Prostate gland (tissue), 2 donors: ENCODE measurements around the gene MKLN1. TPM values are rescaled to one million over a fixed set of nuclear protein-coding genes. Genes with fewer than 3 reads are reported as not detected.
A peak's percentile ranks its signal among the peaks of the same experiment; 100 is the strongest.

ENCODE experiments used
- DNase-seq: peaks from one replicate; pipeline ENCODE4 v3.0.0-alpha.2; 2019; ENCODE audit warnings: low spot score
- H3K27ac ChIP-seq, 2 donors: fragments of 200-600 bp; sonication (generic); 2 replicates each; pipeline ENCODE4 v1.5.1; 2017 to 2019
- H3K27me3 ChIP-seq: fragments of 200-600 bp; sonication (generic); replicated peaks from 2 replicates; pipeline ENCODE4 v1.5.1; 2019; ENCODE audit not compliant: insufficient read depth
- H3K36me3 ChIP-seq, 2 donors: fragments of 200-600 bp; sonication (generic); 1 replicate in 1 of 2; 2 replicates in 1 of 2; pipeline versions ENCODE4 v1.5.1 to v1.8.1; 2017 to 2019
- H3K4me1 ChIP-seq: fragments of 200-600 bp; sonication (generic); replicated peaks from 2 replicates; pipeline ENCODE4 v1.5.1; 2019
- H3K4me3 ChIP-seq, 2 donors: fragments of 200-600 bp; sonication (generic); 2 replicates each; pipeline ENCODE4 v1.5.1; 2017 to 2019
- H3K9me3 ChIP-seq: fragments of 200-600 bp; sonication (generic); 2 replicates; pipeline ENCODE4 v1.5.1; 2017
- CTCF ChIP-seq, 4 experiments: fragments of 200-600 bp in 2 of 4; fragments of 450-650 bp in 2 of 4; sonication (generic) in 2 of 4; IDR thresholded peaks; 1 replicate in 3 of 4; 2 replicates in 1 of 4; pipeline ENCODE4 v1.5.1; 2016 to 2019; ENCODE audit warnings: antibody characterized with exemption in 4 of 4, mild to moderate bottlenecking in 2 of 4, moderate library complexity in 2 of 4
- POLR2A ChIP-seq: fragments of 450-650 bp; IDR thresholded peaks from one replicate; pipeline ENCODE4 v1.6.1; 2016; ENCODE audit warnings: antibody characterized with exemption, mild to moderate bottlenecking
- POLR2AphosphoS5 ChIP-seq: sonication (generic); formaldehyde crosslinking; IDR thresholded peaks from one replicate; pipeline ENCODE4 v1.6.1; 2017; ENCODE audit warnings: antibody characterized with exemption
- WGBS: methylation state at CpG from one replicate; pipeline ENCODE4 v1.1.5; 2018; 5-methylcytosine and 5-hydroxymethylcytosine counted together
- intact Hi-C: fragments of 100-400 bp; cut with DNase I; formaldehyde crosslinking; loops from one replicate; pipeline ENCODE4 v1.14.2; 2022
- total RNA-seq, 2 donors: library from RNA; depleted of rRNA; stranded (reverse); fragments of >200 nt; gene quantifications; one replicate each; pipeline ENCODE4 v1.1.0, GENCODE V29; 2016

The MKLN1 gene
- total RNA-seq, 2 donors from 2014 or later: 53.1 to 58.1 TPM

GRCh38 chr7:131538813-131539179 is 211.1 kb downstream of the MKLN1 start:
- intact Hi-C loops: no loop called here
- WGBS: 60% methylated on average over 7 of the region's 7 CpGs
- peak overlapping the region in 1 of 2 donors; percentile 30 for H3K27ac ChIP-seq
- no peaks in the 10 kb centered on the region for H3K4me1 ChIP-seq
- TF ChIP-seq CTCF (IDR thresholded peaks at IDR 0.05) (no peak), POLR2AphosphoS5 (no peak), POLR2A (no peak)
- no peaks in the 10 kb centered on the region for H3K36me3 ChIP-seq
- no peak overlapping the region for H3K4me3 ChIP-seq
- no peak for DNase-seq
- no peaks in the 10 kb centered on the region for H3K9me3 ChIP-seq
- no peaks in the 10 kb centered on the region for H3K27me3 ChIP-seq

- Histone ChIP-seq H3K27ac (no peak overlapping the region), H3K4me1 (no peaks in the 10 kb centered on the region), H3K4me3 (no peak overlapping the region), H3K9me3 (no peaks in the 10 kb centered on the region), H3K36me3 (no peaks in the 10 kb centered on the region), H3K27me3 (no peaks in the 10 kb centered on the region)
- TF ChIP-seq CTCF (IDR thresholded peaks at IDR 0.05) (peak in 1 of 4 experiments; percentile 16), POLR2AphosphoS5 (no peak), POLR2A (no peak)
- DNase-seq: no peak
- 52% methylated on average over 18 of the region's 18 CpGs for WGBS
- intact Hi-C loops: no loop called here
Measured at GRCh38 chr7:131540491-131541162, 213.0 kb downstream of the MKLN1 start.

- DNase-seq: no peak
Measured at GRCh38 chr7:131543298-131543697, 215.6 kb downstream of the MKLN1 start.

GRCh38 chr7:131544021-131544420 is 216.3 kb downstream of the MKLN1 start:
- no peak overlapping the region for H3K27ac ChIP-seq
- intact Hi-C loops: no loop called here
- no peaks in the 10 kb centered on the region for H3K9me3 ChIP-seq
- H3K4me3 ChIP-seq: no peak overlapping the region
- H3K36me3 ChIP-seq: no peaks in the 10 kb centered on the region
- no peaks in the 10 kb centered on the region for H3K27me3 ChIP-seq
- no peaks in the 10 kb centered on the region for H3K4me1 ChIP-seq
- DNase-seq: no peak
- 98% methylated on average over 3 of the region's 3 CpGs for WGBS
- no peak for TF ChIP-seq POLR2A
- no peak for TF ChIP-seq POLR2AphosphoS5
- TF ChIP-seq CTCF (IDR thresholded peaks at IDR 0.05): no peak

More at GRCh38 chr7:131543298-131543697, 215.6 kb downstream of the MKLN1 start:
- intact Hi-C loops: no loop called here
- Histone ChIP-seq H3K27ac (no peak overlapping the region), H3K4me3 (no peak overlapping the region), H3K36me3 (no peaks in the 10 kb centered on the region), H3K9me3 (no peaks in the 10 kb centered on the region), H3K4me1 (no peaks in the 10 kb centered on the region), H3K27me3 (no peaks in the 10 kb centered on the region)
- WGBS: 85% methylated on average over 5 of the region's 5 CpGs
- TF ChIP-seq CTCF (IDR thresholded peaks at IDR 0.05) (no peak), POLR2A (no peak), POLR2AphosphoS5 (no peak)
